ENCODE data around the gene RAP1GAP2.

RAP1GAP2 gene

GRCh38 chr17:3048727-3049471 is 252.7 kb downstream of the RAP1GAP2 start (continued):
- TF ChIP-seq PRDM6 (tag by site-specific recombination; IDR thresholded peaks at IDR 0.05) (no peak), ZNF311 (tag by site-specific recombination; IDR thresholded peaks at IDR 0.05; ENCODE audit: borderline replicate concordance) (no peak), GLI2 (tag by site-specific recombination; IDR thresholded peaks at IDR 0.05; ENCODE audit: borderline replicate concordance, low read depth) (no peak), PRDM1 (tag by site-specific recombination; IDR thresholded peaks at IDR 0.05) (no peak), ZSCAN4 (tag by site-specific recombination; IDR thresholded peaks at IDR 0.05) (no peak), KLF17 (tag by site-specific recombination; IDR thresholded peaks at IDR 0.05) (0 out of 2 replicates have a peak, but pooled peaks have one; percentile 19), ZNF10 (tag by site-specific recombination; IDR thresholded peaks at IDR 0.05) (no peak), ZNF214 (tag by site-specific recombination; IDR thresholded peaks at IDR 0.05; ENCODE audit: borderline replicate concordance) (no peak), ZNF366 (tag by site-specific recombination; conservative IDR thresholded peaks at IDR 0.05) (no peak), YY1 (tag by site-specific recombination; IDR thresholded peaks at IDR 0.05) (peak; percentile 45; the same call in 1 of the 2 replicates), YY2 (tag by site-specific recombination; IDR thresholded peaks at IDR 0.05) (peak; percentile 61; the same call in 1 of the 2 replicates), PBX3 (CRISPR knock-in tag; IDR thresholded peaks at IDR 0.05) (no peak), SP7 (tag by site-specific recombination; IDR thresholded peaks at IDR 0.05) (peak; percentile 50; the same call in 1 of the 2 replicates), SCRT1 (tag by site-specific recombination; IDR thresholded peaks at IDR 0.05; ENCODE audit: borderline replicate concordance) (peak; percentile 99), ZNF792 (tag by site-specific recombination; IDR thresholded peaks at IDR 0.05) (no peak), MEIS1 (CRISPR knock-in tag; IDR thresholded peaks at IDR 0.05; ENCODE audit: borderline replicate concordance) (no peak), ZNF404 (tag by site-specific recombination; IDR thresholded peaks at IDR 0.05) (no peak), TSHZ1 (tag by site-specific recombination; IDR thresholded peaks at IDR 0.05; ENCODE audit: borderline replicate concordance) (no peak), KLF9 (tag by site-specific recombination; IDR thresholded peaks at IDR 0.05; ENCODE audit: low read depth) (peak; percentile 25; the same call in 1 of the 2 replicates), SETDB1 (IDR thresholded peaks at IDR 0.05; ENCODE audit: insufficient read length, low read length) (no peak), ZNF692 (tag by site-specific recombination; IDR thresholded peaks at IDR 0.05) (no peak), ZNF701 (tag by site-specific recombination; IDR thresholded peaks at IDR 0.05) (no peak), ZSCAN18 (tag by site-specific recombination; IDR thresholded peaks at IDR 0.05) (no peak), AEBP2 (tag by site-specific recombination; IDR thresholded peaks at IDR 0.05; ENCODE audit: borderline replicate concordance) (no peak)
